OCI-LY3 (cell line): ENCODE results near the gene THAP12.
"Not testable (repeated sequence)": the region's sequence is repeated elsewhere in the genome, so short reads cannot be mapped to it uniquely, and the experiment has no call there.

Experiments used
- H2AFZ ChIP-seq: fragments of 200-600, 300-600 bp; shearing (Covaris generic); 2 replicates; pipeline ENCODE4 v1.6.0; 2014; ENCODE audit warnings: antibody characterized with exemption, low read depth, low read length
- H3K27ac ChIP-seq: fragments of 200-600, 300-600 bp; sonication (generic); 2 replicates; pipeline ENCODE4 v1.5.1; 2014; ENCODE audit warnings: mild to moderate bottlenecking, low read length, moderate library complexity, mixed read lengths
- H3K27me3 ChIP-seq: fragments of 200-600, 300-600 bp; sonication (generic); 2 replicates; pipeline ENCODE4 v1.6.1; 2014; ENCODE audit warnings: low read depth, low read length, mixed read lengths
- H3K36me3 ChIP-seq: fragments of 200-600, 300-600 bp; sonication (generic); replicated peaks from 2 replicates; pipeline ENCODE3; 2014; ENCODE audit warnings: low read depth, low read length, mixed read lengths
- H3K4me1 ChIP-seq: fragments of 300-600, 200-600 bp; sonication (generic); 2 replicates; pipeline ENCODE4 v1.6.1; 2014; ENCODE audit warnings: low read length, mixed read lengths
- H3K4me2 ChIP-seq: fragments of 200-600, 300-600 bp; sonication (generic); 2 replicates; pipeline ENCODE4 v1.6.1; 2014; ENCODE audit warnings: low read length, mixed read lengths
- H3K4me3 ChIP-seq: fragments of 300-600, 200-600 bp; sonication (generic); 2 replicates; pipeline ENCODE4 v1.5.1; 2014; ENCODE audit warnings: antibody characterized with exemption, mild to moderate bottlenecking, low read length, moderate library complexity
- H3K79me2 ChIP-seq: fragments of 300-600, 200-600 bp; shearing (Covaris generic); 2 replicates; pipeline ENCODE4 v1.6.1; 2014; ENCODE audit warnings: mild to moderate bottlenecking, low read length, mixed read lengths
- H3K9ac ChIP-seq: fragments of 300-600, 200-600 bp; shearing (Covaris generic); 2 replicates; pipeline ENCODE4 v1.6.0; 2014; ENCODE audit warnings: mild to moderate bottlenecking, low read length, moderate library complexity
- H3K9me3 ChIP-seq: fragments of 200-600, 300-600 bp; shearing (Covaris generic); 2 replicates; pipeline ENCODE4 v1.6.1; 2014; ENCODE audit warnings: low read length, mixed read lengths; ENCODE audit not compliant: insufficient read depth
- H4K20me1 ChIP-seq: fragments of 200-600, 300-600 bp; sonication (generic); 2 replicates; pipeline ENCODE4 v1.6.1; 2016; ENCODE audit warnings: low read length, mixed read lengths; ENCODE audit not compliant: insufficient read depth
- EZH2phosphoT487 ChIP-seq: fragments of 200-600 bp; shearing (Covaris generic); IDR thresholded peaks from 2 replicates; pipeline ENCODE4 v1.6.1; 2018; ENCODE audit warnings: antibody characterized with exemption, mixed run types, low read depth
- TF ChIP-seq, protein P1 (sequence below): fragments of 200-600, 300-600 bp; sonication (generic); IDR thresholded peaks from 2 replicates; pipeline ENCODE4 v1.5.1; 2014; ENCODE audit warnings: antibody characterized with exemption, low read length, low read depth

Gene THAP12

DNA sequence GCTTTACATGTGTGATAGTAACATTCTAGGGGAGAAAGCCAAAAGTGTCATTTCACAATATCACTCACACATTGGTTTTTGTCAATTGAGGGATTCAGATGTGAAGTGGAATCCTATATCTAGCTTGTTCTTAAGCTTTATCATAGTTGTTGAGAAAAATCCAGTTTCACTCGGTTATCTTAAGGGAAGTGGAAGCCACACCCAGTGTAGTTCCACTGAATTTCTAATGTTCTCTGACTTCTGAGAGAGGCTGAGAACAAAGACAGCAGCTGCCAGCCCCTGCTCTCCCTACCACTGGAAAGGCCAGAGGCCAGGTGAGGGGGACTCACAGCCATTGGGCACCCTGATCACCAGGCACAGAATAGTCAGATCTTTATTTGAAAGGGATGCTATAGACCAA lies 53.7 kb downstream of the THAP12 start:
- Histone ChIP-seq H3K27ac (no peak overlapping the region), H3K4me3 (no peak overlapping the region), H3K79me2 (no peaks in the 10 kb centered on the region), H3K9me3 (no peaks in the 10 kb centered on the region), H2AFZ (no peak overlapping the region), H3K4me2 (no peak overlapping the region), H4K20me1 (no peaks in the 10 kb centered on the region), H3K36me3 (no peaks in the 10 kb centered on the region), H3K9ac (no peak overlapping the region), H3K4me1 (no peaks in the 10 kb centered on the region), H3K27me3 (no peaks in the 10 kb centered on the region)
- TF ChIP-seq, protein P1, sequence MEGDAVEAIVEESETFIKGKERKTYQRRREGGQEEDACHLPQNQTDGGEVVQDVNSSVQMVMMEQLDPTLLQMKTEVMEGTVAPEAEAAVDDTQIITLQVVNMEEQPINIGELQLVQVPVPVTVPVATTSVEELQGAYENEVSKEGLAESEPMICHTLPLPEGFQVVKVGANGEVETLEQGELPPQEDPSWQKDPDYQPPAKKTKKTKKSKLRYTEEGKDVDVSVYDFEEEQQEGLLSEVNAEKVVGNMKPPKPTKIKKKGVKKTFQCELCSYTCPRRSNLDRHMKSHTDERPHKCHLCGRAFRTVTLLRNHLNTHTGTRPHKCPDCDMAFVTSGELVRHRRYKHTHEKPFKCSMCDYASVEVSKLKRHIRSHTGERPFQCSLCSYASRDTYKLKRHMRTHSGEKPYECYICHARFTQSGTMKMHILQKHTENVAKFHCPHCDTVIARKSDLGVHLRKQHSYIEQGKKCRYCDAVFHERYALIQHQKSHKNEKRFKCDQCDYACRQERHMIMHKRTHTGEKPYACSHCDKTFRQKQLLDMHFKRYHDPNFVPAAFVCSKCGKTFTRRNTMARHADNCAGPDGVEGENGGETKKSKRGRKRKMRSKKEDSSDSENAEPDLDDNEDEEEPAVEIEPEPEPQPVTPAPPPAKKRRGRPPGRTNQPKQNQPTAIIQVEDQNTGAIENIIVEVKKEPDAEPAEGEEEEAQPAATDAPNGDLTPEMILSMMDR = no peak
- TF ChIP-seq EZH2phosphoT487 = no peak

DNA sequence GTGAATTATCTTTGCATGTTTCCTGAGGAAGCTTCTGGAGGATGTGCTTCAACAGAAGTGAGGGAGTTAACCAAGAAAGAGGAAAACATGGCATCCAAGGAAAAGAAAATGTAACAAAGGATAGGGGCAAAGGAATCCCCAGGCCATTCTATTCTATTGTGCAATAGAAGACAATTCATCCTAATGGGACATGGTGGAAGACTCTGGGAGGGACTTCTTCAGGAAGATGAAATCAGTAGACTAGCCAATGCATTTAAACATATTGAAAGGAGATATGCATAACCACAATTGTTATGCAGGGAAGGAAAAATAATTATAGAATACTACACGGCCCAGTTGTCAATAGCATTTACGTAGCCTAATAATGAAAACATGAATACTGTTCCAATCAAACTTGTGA lies 55.7 kb downstream of the THAP12 start:
- no peaks in the 10 kb centered on the region for H3K4me1 ChIP-seq

DNA sequence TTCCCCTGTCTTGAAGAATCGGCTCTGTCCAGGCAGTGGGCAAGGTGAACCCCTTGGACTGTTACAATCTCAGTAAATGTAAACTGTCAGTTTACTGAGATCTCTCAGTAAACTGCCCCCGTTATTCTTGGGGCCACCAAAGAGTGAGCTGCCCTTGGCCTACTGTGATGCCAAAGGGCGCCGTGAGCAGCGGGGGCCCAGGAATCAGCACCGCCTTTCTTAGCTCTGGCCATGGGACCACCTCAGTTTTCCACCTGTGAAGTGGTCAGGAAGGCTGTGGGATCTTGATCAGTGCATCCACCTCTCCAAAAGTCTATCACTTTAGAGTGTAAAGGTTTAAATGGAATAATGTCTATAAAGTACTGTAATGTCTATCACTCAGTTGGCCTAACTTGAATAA lies 57.1 kb downstream of the THAP12 start:
- no peak overlapping the region for H3K27ac ChIP-seq
- TF ChIP-seq, protein P1 = no peak
- TF ChIP-seq EZH2phosphoT487 = no peak
- H2AFZ ChIP-seq = no peak overlapping the region
- H3K9me3 ChIP-seq = no peaks in the 10 kb centered on the region
- no peak overlapping the region for H3K4me2 ChIP-seq
- H3K27me3 ChIP-seq = peaks cover 14% of the 10 kb centered on the region
- H3K4me1 ChIP-seq = no peaks in the 10 kb centered on the region
- H3K79me2 ChIP-seq = no peaks in the 10 kb centered on the region
- H3K36me3 ChIP-seq = no peaks in the 10 kb centered on the region
- no peak overlapping the region for H3K4me3 ChIP-seq
- no peak overlapping the region for H3K9ac ChIP-seq
- no peaks in the 10 kb centered on the region for H4K20me1 ChIP-seq

More for the DNA sequence above, 55.7 kb downstream of the THAP12 start:
- H2AFZ ChIP-seq = no peak overlapping the region
- no peak overlapping the region for H3K4me3 ChIP-seq
- no peak overlapping the region for H3K27ac ChIP-seq
- peaks cover 9% of the 10 kb centered on the region for H3K27me3 ChIP-seq
- no peaks in the 10 kb centered on the region for H4K20me1 ChIP-seq
- no peaks in the 10 kb centered on the region for H3K79me2 ChIP-seq
- no peak overlapping the region for H3K9ac ChIP-seq
- H3K4me2 ChIP-seq = no peak overlapping the region
- no peak for TF ChIP-seq EZH2phosphoT487
- TF ChIP-seq, protein P1 = no peak
- no peaks in the 10 kb centered on the region for H3K9me3 ChIP-seq
- H3K36me3 ChIP-seq = no peaks in the 10 kb centered on the region

DNA sequence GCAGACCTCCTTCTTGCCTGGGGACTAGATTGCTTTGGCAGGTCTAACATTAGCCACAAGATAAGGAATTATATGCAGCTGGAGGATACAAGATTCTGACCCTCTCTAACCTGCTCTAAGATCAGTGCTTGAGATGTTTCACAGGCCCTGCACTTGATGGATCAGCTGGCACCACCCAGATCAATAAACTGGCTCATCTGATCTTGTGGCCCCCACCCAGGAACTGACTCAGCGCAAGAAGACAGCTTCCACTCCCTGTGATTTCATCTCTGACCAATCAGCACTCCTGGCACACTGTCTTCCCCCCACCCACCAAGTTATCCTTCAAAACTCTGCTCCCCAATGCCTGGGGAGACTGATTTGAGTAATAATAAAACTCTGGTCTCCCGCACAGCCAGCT lies 57.6 kb downstream of the THAP12 start:
- peaks cover 14% of the 10 kb centered on the region for H3K27me3 ChIP-seq
- not testable (repeated sequence) for H3K9me3 ChIP-seq, H3K4me1 ChIP-seq, H3K79me2 ChIP-seq, H3K4me2 ChIP-seq, H3K36me3 ChIP-seq, H3K9ac ChIP-seq, H3K4me3 ChIP-seq, H4K20me1 ChIP-seq, H2AFZ ChIP-seq, H3K27ac ChIP-seq

GRCh38 chr11:76322942-76323341 lies 58.0 kb downstream of the THAP12 start:
- Histone ChIP-seq H3K27ac (no peak overlapping the region), H3K27me3 (peaks cover 15% of the 10 kb centered on the region), H4K20me1 (no peaks in the 10 kb centered on the region), H3K4me2 (no peak overlapping the region), H3K9ac (no peak overlapping the region), H3K36me3 (no peaks in the 10 kb centered on the region), H3K9me3 (no peaks in the 10 kb centered on the region), H3K4me1 (no peaks in the 10 kb centered on the region), H2AFZ (no peak overlapping the region), H3K79me2 (no peaks in the 10 kb centered on the region), H3K4me3 (no peak overlapping the region)
- no peak for TF ChIP-seq EZH2phosphoT487
- TF ChIP-seq, protein P1 = no peak
